ENCODE results near the gene GOLT1A.

GOLT1A gene

GRCh38 chr1:204216880-204217647, 3.3 kb upstream of the GOLT1A start:
- no peak for DNase-seq

GRCh38 chr1:204216236-204216635, 2.4 kb upstream of the GOLT1A start:
- DNase-seq = no peak

- DNase-seq = no peak
These were observed 1.1 kb downstream of the GOLT1A start for GRCh38 chr1:204212715-204213114.

GRCh38 chr1:204211046-204211445, 2.7 kb downstream of the GOLT1A start:
- DNase-seq = no peak

- peak; percentile 82 for DNase-seq
These were observed 6.6 kb downstream of the GOLT1A start for GRCh38 chr1:204207136-204207616.

GRCh38 chr1:204206121-204206520, 7.7 kb downstream of the GOLT1A start:
- DNase-seq = no peak

GRCh38 chr1:204205486-204205885, 8.3 kb downstream of the GOLT1A start:
- no peak for DNase-seq

- DNase-seq = no peak
These were observed 8.8 kb downstream of the GOLT1A start for GRCh38 chr1:204204944-204205343.

GRCh38 chr1:204203206-204203767, 10.5 kb downstream of the GOLT1A start:
- no peak for DNase-seq

- no peak for DNase-seq
These were observed 11.3 kb downstream of the GOLT1A start for GRCh38 chr1:204202481-204202880.

- no peak for DNase-seq
These were observed 12.3 kb downstream of the GOLT1A start for GRCh38 chr1:204201348-204202040.

GRCh38 chr1:204199579-204199978, 14.2 kb downstream of the GOLT1A start:
- DNase-seq = no peak

GRCh38 chr1:204198348-204199340, 15.1 kb downstream of the GOLT1A start:
- DNase-seq = peak; percentile 46

- no peak for DNase-seq
These were observed 16.7 kb downstream of the GOLT1A start for GRCh38 chr1:204197068-204197467.

- peak; percentile 46 for DNase-seq
These were observed 17.6 kb downstream of the GOLT1A start, which contains the start of gene KISS1 for GRCh38 chr1:204196068-204196795. Gene KISS1 (minus strand): TSS chr1:204196491. CDS start chr1:204192876, 3,615 bp downstream.

- no peak for DNase-seq
These were observed 19.0 kb downstream of the GOLT1A start for GRCh38 chr1:204194771-204195170.

GRCh38 chr1:204194080-204194479, 19.7 kb downstream of the GOLT1A start:
- DNase-seq = no peak

- no peak for DNase-seq
These were observed 21.0 kb downstream of the GOLT1A start for GRCh38 chr1:204192589-204193352.

- no peak for DNase-seq
These were observed 21.7 kb downstream of the GOLT1A start for GRCh38 chr1:204192046-204192445.

- DNase-seq = no peak
These were observed 22.3 kb downstream of the GOLT1A start for GRCh38 chr1:204191456-204191855.

All from DMS53 (cell line).